ENCODE data around the gene GAS1. TPM values are rescaled to one million over a fixed set of nuclear protein-coding genes. Genes with fewer than 3 reads are reported as not detected.

Gene GAS1
- total and polyA plus RNA-seq, 12 donors = 3.2 to 26.3 (median 10.4) TPM

GRCh38 chr9:86965636-86966395, 18.5 kb upstream of the GAS1 start:
- Histone ChIP-seq H3K9me3 (no peaks in the 10 kb centered on the region), H3K4me3 (no peak overlapping the region), H3K4me1 (peaks cover 0 to 3% (median 0%) of the 10 kb centered on the region in 9 donors), H3K36me3 (no peaks in the 10 kb centered on the region), H3K27ac (peak overlapping the region in 7 of 10 donors; percentile 16 to 53 (median 36)), H3K27me3 (peaks cover 0 to 39% (median 6%) of the 10 kb centered on the region in 7 donors)
- intact Hi-C loops (cut with DNase I) = no loop called here
- 63 to 69% methylated on average over 5 of the region's 5 CpGs for WGBS, 2 donors
- ATAC-seq (peak in 3 of 8 donors; percentile 18 to 30 (median 19)), DNase-seq (no peak)
- TF ChIP-seq, protein P1, sequence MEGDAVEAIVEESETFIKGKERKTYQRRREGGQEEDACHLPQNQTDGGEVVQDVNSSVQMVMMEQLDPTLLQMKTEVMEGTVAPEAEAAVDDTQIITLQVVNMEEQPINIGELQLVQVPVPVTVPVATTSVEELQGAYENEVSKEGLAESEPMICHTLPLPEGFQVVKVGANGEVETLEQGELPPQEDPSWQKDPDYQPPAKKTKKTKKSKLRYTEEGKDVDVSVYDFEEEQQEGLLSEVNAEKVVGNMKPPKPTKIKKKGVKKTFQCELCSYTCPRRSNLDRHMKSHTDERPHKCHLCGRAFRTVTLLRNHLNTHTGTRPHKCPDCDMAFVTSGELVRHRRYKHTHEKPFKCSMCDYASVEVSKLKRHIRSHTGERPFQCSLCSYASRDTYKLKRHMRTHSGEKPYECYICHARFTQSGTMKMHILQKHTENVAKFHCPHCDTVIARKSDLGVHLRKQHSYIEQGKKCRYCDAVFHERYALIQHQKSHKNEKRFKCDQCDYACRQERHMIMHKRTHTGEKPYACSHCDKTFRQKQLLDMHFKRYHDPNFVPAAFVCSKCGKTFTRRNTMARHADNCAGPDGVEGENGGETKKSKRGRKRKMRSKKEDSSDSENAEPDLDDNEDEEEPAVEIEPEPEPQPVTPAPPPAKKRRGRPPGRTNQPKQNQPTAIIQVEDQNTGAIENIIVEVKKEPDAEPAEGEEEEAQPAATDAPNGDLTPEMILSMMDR (IDR thresholded peaks at IDR 0.05) = no peak

DNA sequence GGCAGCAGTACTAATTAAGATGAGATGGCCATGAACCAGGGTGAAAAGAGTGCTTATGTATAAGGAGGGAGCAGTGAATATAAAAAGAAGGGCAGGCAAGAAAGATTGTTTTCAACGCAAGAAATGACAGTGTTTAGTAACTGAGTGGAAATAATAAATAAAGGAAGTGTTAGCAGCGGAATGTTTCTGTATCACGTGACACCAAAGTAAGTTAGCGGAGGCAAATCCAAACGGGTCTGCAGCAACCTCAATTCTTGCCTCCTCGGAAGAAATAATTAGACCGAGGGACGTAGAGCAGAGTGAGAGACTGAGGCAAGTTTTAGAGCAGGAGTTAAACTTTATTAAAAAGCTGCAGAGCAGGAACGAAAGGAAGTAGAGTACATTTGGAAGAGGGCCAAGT, 15.4 kb upstream of the GAS1 start:
- intact Hi-C loops (cut with DNase I) = no loop called here
- H3K4me3 ChIP-seq = no peak overlapping the region
- no peak for DNase-seq
- ATAC-seq = no peak
- TF ChIP-seq, protein P1 (IDR thresholded peaks at IDR 0.05) = no peak
- peaks cover 0 to 3% (median 0%) of the 10 kb centered on the region in 9 donors for H3K4me1 ChIP-seq
- no peaks in the 10 kb centered on the region for H3K36me3 ChIP-seq
- H3K9me3 ChIP-seq = no peaks in the 10 kb centered on the region
- peaks cover 0 to 44% (median 9%) of the 10 kb centered on the region in 7 donors for H3K27me3 ChIP-seq
- H3K27ac ChIP-seq = no peak overlapping the region
- WGBS, 2 donors = 86 to 87% methylated on average over 9 of the region's 9 CpGs

DNA sequence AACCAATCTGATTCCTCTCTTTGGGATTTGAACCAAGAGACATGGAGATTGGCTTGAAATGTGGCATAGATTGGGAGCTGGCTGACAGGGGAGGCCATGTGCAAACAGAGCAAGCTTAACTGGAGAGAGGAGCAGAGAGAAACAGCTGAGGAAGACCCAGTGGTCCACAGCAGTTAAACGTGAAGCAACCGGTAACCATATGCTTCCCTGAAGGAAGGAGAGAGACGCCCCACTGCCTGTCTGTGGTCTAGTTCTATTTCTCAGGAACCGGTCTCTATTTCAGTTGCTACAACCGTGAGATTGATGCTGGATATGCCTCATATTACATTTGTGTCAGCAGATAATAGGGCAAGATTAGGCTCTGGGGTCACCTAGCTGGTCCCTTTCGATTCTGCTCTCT, 13.6 kb upstream of the GAS1 start:
- ATAC-seq = no peak

GRCh38 chr9:86958203-86958602, 10.9 kb upstream of the GAS1 start:
- DNase-seq (no peak), ATAC-seq (no peak)
- no peaks in the 10 kb centered on the region for H3K36me3 ChIP-seq
- no peak overlapping the region for H3K4me3 ChIP-seq
- 93 to 95% methylated on average over 1 of the region's 1 CpG for WGBS, 2 donors
- H3K4me1 ChIP-seq = no peaks in the 10 kb centered on the region
- intact Hi-C loops (cut with DNase I) = loop anchor here in 1 of 10 donors (10.0 kb wide), 1 partner anchor 127 kb away; no protein-coding TSS in a partner anchor
- no peaks in the 10 kb centered on the region for H3K9me3 ChIP-seq
- TF ChIP-seq, protein P1 (IDR thresholded peaks at IDR 0.05) = no peak
- no peak overlapping the region for H3K27ac ChIP-seq
- peaks cover 0 to 52% (median 9%) of the 10 kb centered on the region in 7 donors for H3K27me3 ChIP-seq

More for the DNA sequence above, 13.6 kb upstream of the GAS1 start:
- TF ChIP-seq, protein P1 (IDR thresholded peaks at IDR 0.05) = no peak
- Histone ChIP-seq H3K4me3 (no peak overlapping the region), H3K27me3 (peaks cover 0 to 52% (median 9%) of the 10 kb centered on the region in 7 donors), H3K4me1 (peaks cover 0 to 3% (median 0%) of the 10 kb centered on the region in 9 donors), H3K9me3 (no peaks in the 10 kb centered on the region), H3K27ac (no peak overlapping the region), H3K36me3 (no peaks in the 10 kb centered on the region)
- WGBS, 2 donors = 86 to 91% methylated on average over 6 of the region's 6 CpGs
- no peak for DNase-seq
- intact Hi-C loops (cut with DNase I) = no loop called here
